M059J (cell line): Measurements from ENCODE around the gene CFAP46. TPM values are rescaled to one million over a fixed set of nuclear protein-coding genes. Genes with fewer than 3 reads are reported as not detected.
"Not testable (repeated sequence)": the region's sequence is repeated elsewhere in the genome, so short reads cannot be mapped to it uniquely, and the experiment has no call there.

ENCODE experiments used
- DNase-seq: peaks from one replicate; pipeline ENCODE4 v3.0.0-alpha.2; 2012; ENCODE audit warnings: low read depth
- total RNA-seq: library from RNA; depleted of rRNA; stranded (reverse); fragments of >200 nt; shearing (Covaris generic); gene quantifications from 2 replicates; pipeline ENCODE4 v1.2.3, GENCODE V29; 2014

The CFAP46 gene
- total RNA-seq, 1 experiment from 2014 or later = not detected

- DNase-seq = no peak
Measured at GRCh38 chr10:132845041-132845551, 97.3 kb downstream of the CFAP46 start.

GRCh38 chr10:132844069-132844809 lies 98.1 kb downstream of the CFAP46 start:
- no peak for DNase-seq

- DNase-seq = not testable (repeated sequence)
Measured at GRCh38 chr10:132843276-132843675, 99.1 kb downstream of the CFAP46 start.

- DNase-seq = no peak
Measured at GRCh38 chr10:132842397-132842796, 100.0 kb downstream of the CFAP46 start.

- DNase-seq = no peak
Measured at GRCh38 chr10:132841615-132841975, 100.8 kb downstream of the CFAP46 start.

GRCh38 chr10:132840698-132841614 lies 101.4 kb downstream of the CFAP46 start:
- no peak for DNase-seq

- no peak for DNase-seq
Measured at GRCh38 chr10:132839061-132839460, 103.3 kb downstream of the CFAP46 start.

GRCh38 chr10:132838346-132838970 lies 103.9 kb downstream of the CFAP46 start:
- no peak for DNase-seq

GRCh38 chr10:132837905-132838304 lies 104.5 kb downstream of the CFAP46 start:
- no peak for DNase-seq

GRCh38 chr10:132836832-132837540 lies 105.4 kb downstream of the CFAP46 start:
- DNase-seq = peak; percentile 14

- peak; percentile 61 for DNase-seq
Measured at GRCh38 chr10:132836248-132836831, 106.0 kb downstream of the CFAP46 start.

- no peak for DNase-seq
Measured at GRCh38 chr10:132835848-132836233, 106.5 kb downstream of the CFAP46 start.

- DNase-seq = no peak
Measured at GRCh38 chr10:132834891-132835847, 107.2 kb downstream of the CFAP46 start.

GRCh38 chr10:132834311-132834761 lies 108.0 kb downstream of the CFAP46 start:
- no peak for DNase-seq

GRCh38 chr10:132833421-132834111 lies 108.8 kb downstream of the CFAP46 start:
- no peak for DNase-seq

GRCh38 chr10:132832186-132832969 lies 110.0 kb downstream of the CFAP46 start:
- no peak for DNase-seq

- DNase-seq = no peak
Measured at GRCh38 chr10:132829403-132829802, 113.0 kb downstream of the CFAP46 start.

- DNase-seq = no peak
Measured at GRCh38 chr10:132828681-132829080, 113.7 kb downstream of the CFAP46 start.
